HG03575 (cell line): ENCODE results near the gene HOATZ.

Experiments used
- ATAC-seq: cut with Tn5 transposase; IDR thresholded peaks from one replicate; pipeline ENCODE4 v1.9.1; 2021; ENCODE audit not compliant: unreplicated experiment, insufficient number of reproducible peaks, low FRiP score; ENCODE audit errors: extremely low read depth

The HOATZ gene

DNA sequence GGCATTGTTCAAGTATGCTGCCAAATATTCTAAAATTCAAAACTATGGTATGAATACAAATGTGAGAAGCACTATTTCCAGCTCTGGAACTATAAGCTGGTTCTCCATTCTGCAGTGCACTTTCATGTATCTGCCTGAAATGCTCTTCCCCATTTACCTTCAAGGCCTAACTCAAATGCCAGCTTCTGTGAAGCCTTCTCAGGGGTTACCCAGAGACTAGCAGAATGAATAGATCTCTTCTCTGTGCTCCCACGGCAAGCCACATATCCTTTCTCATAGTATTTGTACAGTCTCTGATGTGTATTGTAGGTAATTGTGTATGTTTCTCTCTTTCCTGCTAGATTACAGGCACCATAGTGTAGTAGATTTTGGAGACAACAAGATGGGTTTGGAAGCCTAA lies 4.1 kb downstream of the HOATZ start:
- ATAC-seq, result no peak

DNA sequence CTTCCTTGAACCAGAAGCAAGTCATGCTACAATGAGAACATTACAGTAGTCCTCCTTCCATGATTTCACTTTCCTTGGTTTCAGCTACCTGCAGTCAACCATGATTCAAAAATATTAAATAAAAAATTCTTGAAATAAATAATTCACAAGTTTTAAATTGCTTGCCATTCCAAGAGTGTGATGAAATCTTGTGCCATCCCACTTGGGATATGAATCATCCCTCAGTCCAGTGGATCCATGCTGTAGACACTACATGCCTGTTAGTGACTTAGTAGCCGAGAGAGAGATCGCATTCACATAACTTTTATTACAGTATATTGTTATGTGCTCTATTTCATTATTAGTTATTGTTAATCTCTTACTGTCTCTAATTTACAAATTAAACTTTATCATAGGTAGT lies 6.0 kb downstream of the HOATZ start:
- no peak for ATAC-seq

DNA sequence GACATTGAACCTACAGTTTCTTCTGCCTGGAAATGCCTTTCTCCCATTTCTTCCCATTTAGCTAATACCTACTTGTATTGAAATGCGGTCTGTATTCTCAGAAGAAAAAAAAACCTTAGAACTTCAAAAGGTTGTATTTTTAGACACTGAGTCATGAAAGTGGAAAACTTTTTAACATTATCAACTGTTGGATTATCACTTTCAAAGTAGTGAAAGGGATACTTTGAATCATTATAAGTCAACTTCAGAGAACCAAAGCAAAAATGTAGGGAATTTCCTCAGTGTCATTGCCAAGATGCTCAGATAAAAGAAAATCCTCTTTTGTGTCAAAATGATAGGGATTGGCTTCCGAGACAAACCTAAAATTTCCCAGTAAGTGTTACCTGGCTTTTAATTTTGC lies 6.6 kb downstream of the HOATZ start:
- no peak for ATAC-seq

DNA sequence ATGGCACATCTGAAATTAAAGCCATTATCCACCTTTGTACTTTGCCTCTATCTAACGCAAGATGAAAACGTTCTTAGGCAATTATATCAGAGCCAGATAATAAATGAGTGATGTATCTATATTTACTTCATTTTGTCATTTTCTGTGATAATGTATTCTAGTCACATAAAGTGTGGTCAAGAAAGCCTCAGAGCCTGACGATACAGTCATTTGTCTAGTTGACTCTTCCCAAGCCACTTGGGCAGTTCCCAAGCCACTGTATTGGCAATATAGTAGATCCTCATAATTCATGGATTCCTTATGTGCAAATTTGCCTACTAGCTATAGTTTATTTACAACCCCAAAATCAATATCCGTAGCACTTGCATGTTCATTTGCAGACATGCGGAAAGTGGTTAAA lies 7.8 kb downstream of the HOATZ start:
- ATAC-seq, result no peak

DNA sequence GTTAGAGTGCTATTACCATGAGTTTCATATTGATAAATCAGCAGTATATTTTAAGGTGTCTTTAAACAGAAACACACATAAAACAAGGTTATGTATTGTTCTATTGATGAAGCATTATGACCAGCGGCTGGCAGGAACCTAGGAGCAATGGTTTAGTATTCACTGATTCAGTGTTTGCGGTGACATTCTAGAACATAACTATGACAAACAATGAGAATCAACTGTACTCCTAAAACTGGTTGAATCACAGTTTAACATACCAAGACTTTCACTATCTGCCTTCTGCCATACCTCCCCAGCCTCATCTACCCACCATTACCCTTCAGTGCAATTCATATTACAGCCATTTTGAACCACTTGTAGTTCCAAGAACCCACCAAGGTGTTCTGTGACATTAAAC lies 8.8 kb downstream of the HOATZ start:
- ATAC-seq, result no peak

DNA sequence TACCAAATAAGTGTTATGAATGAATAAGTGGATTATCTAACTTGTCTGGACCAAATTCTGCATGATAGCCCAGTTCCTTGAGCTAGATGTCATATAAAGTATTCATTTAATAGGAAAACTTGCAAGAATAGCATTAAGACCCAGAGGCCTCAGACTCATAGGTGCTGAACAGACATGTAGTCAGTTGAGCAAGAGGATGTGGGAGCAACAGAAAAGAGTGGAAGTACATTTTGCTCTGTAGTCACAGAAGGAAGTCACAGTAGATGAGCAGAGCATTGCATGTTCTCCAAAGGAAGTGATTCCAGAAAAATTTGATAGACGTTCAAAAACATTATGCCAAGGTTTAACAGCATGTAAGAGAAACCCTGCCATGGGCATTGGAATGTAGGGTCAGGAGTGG lies 9.5 kb downstream of the HOATZ start:
- no peak for ATAC-seq

DNA sequence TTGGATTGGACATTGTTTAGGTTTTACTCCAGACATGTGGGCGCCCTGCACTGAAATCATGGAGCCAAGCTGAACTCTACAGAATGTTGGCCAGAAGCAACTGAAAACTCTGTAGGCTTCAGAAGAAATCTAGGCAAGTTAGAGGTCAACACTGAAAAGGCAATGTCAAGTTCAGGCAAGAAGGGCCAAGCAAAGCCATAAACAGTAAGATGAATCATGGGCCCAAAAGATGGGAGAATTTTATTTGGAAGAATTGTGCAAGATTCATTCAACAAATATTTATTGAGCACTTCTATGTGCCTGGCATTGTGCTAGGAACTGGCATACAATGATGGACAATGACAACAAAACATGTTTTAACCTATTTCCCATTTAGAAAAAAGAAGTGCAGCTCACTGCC lies 10.9 kb downstream of the HOATZ start:
- no peak for ATAC-seq

DNA sequence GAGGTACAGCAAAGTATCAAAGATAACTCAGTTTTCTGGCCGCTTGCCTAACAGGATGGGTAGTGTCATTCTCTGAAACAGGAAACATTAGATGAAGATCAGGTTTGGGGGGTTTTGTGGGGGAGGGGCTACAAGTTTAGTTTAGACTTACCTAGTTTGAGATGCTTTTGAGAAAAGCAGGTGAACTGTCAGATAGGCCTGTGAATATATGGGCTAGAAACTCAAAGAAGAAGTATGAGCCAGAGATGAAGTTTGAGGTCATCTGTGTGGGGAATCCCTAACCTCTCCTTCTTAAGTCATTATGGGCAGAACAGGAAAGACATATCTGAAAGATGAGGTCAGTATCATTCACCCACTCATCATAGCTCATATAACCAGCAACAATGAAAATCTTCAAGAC lies 11.9 kb downstream of the HOATZ start:
- no peak for ATAC-seq

DNA sequence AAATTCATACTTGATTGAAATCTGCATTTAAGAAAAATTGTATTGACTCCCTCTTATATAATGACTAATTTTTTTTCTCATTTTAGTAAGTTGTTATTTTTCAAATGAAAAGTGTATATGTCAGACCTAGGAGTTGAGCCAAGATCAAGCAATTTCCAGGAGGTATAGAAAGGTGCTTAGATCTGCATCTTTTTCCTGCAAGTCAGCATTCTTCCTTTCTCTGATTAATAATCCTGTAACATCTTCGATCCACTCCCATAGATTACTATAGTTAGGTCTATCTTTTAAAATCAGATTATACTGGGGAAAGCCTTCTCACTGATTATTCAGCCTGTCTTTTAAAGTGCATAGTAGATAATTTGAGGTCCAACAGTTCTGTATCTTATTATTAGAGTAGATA lies 12.7 kb downstream of the HOATZ start:
- ATAC-seq, result no peak

DNA sequence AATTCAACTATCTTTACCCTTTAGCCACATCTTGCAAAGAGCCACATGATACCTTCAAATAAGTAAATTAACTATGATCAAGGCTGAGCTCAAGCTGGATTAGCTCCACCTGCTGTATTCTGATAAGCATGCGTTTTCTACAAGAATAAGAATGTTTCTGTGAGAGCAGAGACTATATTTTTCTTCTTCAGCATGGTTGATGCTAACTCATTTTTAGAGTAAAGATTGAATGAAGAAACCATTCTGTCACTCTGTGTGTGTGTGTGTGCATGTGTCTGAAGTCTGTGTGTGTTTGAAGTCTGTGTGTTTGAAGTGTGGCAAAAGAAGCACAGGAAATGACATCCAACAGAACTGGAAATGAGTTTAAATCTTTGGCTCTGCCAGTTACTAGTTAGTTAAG lies 14.0 kb downstream of the HOATZ start:
- ATAC-seq, result no peak

DNA sequence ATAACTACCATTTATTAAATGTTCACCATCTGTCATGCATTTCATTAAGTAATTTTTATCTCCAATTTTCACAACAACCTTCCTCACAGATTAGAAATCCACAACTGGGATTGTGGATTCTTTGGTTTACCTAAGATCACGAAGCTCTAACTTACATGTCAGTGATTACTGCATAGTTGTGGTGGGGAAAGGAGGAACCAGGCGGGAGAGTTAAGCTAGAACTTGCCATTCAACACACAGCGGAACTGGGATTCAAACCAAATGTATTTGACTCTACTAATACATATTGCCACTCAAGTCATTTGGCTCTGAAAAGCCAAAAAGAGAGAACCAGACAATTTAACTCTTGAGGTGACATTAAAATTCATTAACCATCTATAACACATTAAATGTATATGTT lies 15.5 kb downstream of the HOATZ start:
- no peak for ATAC-seq

DNA sequence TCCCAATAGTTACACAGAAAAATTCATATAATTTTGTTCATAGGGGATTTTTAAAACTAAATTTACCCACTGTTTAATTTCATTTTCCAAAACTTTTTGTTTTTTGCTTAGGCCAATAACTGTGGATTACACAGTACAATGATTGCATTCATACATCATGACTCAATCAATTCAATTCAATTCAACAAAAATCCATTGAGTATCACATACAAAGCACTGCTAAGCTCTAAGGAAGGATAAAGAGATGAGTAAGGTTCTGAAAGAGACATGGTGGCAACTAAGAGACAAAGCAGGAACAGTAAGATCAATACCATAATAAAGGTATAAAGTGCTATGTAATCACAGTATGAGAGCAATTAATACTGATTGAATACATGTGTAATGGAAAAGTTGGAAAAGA lies 16.6 kb downstream of the HOATZ start:
- no peak for ATAC-seq

DNA sequence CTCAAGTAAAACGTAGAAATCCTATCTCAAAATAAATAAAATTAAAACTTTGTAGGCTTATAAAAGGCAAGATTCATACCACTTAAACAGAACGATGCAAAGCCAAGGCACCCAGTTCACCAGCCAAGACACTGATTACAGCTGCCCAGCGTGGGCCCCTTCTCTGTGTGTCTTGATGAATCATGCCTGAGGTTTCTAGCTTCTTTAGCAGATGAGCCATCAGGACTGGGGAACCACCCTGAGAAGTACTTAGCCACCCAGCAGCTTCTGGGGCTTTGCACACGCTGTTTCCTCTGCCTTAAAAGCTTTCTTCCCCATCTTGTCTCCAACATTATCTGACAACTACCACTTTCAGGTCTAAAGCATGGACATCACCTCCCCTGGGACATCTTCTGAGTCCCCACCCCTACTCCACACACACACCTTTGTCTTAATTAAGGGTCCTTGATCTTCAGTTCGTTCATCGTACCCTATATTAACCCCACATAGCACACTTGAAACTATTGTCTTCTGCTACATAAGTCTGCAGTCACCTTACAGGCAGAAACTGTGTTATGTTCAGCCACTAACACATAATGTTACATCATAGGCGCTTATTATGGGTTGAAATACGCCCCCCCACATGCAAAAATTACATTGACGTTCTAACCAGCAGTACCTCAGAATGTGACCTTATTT lies 17.2 kb downstream of the HOATZ start:
- ATAC-seq, result no peak

DNA sequence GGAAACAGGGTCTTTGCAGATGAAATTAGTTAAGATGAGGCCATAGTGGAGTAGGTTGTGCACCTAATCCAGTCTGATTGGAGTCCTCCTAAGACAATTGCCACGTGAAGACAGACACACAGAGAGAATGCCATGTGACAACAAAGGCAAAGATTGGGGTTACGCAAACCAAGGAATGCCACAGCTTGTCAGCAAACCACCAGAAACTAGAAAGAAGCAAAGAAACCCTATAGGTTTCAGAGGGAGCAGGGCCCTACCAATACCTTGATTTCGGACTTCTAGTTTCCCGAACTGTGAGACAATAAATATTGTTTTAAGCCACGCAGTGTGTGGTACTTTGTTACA lies 17.8 kb downstream of the HOATZ start:
- ATAC-seq, result no peak

DNA sequence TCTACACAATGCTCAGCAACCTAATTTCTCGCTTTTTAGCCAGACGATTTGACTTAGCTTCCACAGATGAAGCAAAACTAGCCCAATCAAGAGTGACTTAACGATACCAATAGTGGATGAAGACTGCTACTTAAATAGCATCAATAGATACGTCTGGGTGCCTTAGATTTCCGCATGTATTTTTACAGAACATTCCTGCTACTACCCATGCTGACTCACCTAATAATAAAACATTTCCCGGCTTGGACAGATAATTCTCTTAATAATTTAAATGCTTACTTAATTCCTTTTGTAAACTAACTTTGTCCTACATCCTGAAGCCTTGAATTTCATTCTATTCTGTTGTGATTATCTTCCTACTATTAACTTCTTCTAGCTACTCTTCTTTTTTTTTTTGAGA lies 20.7 kb downstream of the HOATZ start:
- ATAC-seq, result no peak

DNA sequence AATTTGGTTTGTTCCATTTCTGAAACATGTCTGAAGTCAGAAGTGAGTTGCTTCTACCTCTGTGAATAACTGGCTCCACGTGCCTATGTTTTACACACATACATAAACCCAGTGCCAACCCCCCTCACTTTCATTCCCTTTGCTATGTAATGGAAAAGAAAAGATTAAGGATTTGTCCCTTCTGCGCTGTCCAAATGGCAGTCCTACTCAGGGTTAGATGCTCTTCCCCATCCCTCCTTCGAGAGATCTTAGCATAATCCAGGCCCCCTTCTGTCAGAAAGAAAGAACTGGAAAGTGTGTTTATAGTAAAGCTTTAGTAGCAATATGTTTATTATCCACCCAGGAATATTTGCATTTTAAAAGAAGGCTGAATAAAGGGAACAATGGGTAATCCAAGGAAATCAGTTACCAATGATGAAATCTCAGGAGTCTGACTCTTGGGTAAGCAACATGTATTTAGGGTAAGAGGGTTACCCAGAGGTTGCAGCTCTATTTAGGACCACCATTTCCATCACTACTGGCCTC lies 22.8 kb downstream of the HOATZ start:
- no peak for ATAC-seq

DNA sequence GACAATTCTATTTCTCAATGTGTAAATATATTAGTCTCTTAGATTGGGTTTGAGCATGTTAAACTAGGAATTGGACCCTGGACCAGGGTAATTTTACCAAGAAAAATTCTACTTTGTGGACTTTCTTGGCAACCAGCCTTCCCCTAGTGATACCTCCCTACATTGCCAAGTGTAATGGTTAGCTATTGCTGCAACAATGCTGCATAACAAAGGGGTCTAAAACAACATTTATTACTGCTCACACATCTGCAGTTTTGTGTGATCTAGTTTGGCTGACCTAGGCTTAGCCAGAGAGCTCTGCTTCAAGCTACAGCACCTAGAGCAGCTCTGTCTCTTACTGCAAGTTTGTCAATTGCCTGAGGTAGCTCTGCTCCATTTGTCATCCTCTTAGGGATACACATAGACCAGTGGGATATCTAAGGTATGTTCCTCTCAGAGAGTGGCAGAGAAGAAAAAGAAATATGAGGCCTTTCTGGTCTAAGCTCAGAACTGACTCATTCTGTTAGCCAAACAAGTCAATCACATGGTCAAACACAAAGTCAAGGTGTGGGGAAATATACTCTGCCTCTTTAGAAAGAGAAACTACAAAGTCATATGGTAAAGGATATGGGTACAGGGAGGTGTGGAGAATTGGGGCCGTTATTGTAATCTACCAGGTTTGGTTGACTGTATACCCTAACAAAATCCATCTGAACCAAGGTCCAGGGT lies 24.0 kb downstream of the HOATZ start:
- no peak for ATAC-seq

DNA sequence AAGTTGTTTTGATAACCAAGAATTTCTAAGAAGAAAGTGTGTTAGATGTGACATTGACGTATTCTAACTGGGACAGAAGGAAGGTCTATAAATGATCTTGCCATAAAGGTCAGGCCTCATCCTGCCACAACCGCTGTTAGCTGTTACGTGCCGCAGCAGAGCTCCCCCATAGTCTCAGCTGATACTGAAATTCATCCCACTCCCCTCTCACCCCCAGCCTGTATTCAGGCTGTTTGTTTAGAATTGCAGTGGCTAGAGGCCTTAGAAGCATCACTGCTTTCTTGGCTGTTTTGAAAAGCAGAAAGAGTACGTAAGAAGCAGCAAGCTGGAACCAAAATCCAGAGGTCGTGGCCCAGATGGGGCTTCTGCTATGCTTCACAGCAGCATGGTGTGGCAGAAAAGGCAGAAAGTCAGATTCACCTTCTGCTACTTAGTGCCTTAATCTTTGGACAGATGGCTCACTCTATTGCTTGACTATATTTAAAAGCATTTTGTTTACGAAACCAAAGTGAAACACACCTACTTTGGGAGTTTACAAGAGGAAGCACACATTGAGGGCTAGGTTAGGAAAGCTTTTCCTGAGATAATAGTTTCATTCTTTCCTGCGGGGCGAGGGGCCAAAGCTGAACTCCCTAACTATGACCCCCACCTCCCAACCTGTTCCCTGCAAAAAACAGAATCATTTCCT lies 25.0 kb downstream of the HOATZ start:
- no peak for ATAC-seq

DNA sequence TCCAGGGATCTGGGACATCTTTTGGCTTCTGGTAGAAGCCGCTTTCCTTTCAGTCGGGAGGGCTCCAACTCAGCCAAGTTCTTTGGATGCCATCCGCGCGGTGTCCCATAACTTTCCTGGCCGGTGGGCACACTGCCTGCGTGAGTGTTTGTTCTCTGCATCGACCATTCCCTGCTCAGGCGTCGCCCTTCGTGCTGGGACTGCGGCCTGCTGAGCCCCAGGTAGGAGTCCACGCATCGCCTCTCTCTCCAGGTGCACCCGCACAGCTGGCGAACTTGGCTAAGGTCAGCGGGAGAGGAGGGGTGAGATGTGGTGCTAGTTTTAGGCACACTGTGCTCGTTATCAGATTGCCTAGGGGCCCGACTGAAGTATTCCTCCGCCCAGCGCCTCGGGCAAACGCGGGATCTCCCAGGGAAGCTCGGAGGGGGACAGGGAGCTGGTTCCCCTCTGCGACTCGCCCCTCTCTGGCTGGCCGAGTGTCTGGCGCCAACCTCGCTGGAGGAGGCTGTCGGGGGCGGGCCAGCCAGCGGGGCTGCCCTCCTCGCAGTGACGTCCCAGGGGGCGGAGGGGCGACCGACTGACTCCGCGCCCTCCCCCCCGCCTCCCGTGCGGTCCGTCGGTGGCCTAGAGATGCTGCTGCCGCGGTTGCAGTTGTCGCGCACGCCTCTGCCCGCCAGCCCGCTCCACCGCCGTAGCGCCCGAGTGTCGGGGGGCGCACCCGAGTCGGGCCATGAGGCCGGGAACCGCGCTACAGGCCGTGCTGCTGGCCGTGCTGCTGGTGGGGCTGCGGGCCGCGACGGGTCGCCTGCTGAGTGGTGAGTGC lies 25.7 kb downstream of the HOATZ start, which contains the start of gene LAYN:
TSS of gene LAYN (plus strand) at position 607 of the 823 bp plus-strand sequence. CDS start at position 731, 124 bp downstream.
- no peak for ATAC-seq

DNA sequence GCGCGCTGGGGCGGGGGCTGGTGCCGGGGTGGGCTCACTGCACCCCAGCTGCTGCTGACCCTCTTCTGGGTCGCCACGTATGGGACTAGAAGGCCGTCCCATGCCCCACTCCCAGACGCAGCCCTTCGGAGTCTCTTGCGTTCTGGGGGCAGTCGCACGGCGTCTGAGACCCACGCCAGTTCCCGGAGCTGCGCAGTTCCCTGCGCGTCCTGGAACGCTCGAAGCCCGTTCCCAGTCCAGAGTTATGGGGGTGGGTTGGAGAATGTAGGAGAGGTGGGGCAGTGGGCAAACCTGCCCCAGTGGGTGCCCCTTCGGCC lies 26.3 kb downstream of the HOATZ start:
- ATAC-seq, result no peak
